Mucosa of gallbladder (tissue), 1 donor: ENCODE data around the gene ELOVL6. TPM values are rescaled to one million over a fixed set of nuclear protein-coding genes. Genes with fewer than 3 reads are reported as not detected.
"Not testable (repeated sequence)": the region's sequence is repeated elsewhere in the genome, so short reads cannot be mapped to it uniquely, and the experiment has no call there.

Experiments
- DNase-seq: peaks from one replicate; pipeline ENCODE4 v3.0.0-alpha.2; 2020; ENCODE audit warnings: low spot score
- total RNA-seq: library from RNA; stranded (reverse); gene quantifications from one replicate; pipeline ENCODE4 v1.2.1, GENCODE V29; 2021
- donor health status: DM: no; HTN: no; CAD: no.

ELOVL6 gene, protein sequence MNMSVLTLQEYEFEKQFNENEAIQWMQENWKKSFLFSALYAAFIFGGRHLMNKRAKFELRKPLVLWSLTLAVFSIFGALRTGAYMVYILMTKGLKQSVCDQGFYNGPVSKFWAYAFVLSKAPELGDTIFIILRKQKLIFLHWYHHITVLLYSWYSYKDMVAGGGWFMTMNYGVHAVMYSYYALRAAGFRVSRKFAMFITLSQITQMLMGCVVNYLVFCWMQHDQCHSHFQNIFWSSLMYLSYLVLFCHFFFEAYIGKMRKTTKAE
- 43.1 TPM for total RNA-seq

DNA sequence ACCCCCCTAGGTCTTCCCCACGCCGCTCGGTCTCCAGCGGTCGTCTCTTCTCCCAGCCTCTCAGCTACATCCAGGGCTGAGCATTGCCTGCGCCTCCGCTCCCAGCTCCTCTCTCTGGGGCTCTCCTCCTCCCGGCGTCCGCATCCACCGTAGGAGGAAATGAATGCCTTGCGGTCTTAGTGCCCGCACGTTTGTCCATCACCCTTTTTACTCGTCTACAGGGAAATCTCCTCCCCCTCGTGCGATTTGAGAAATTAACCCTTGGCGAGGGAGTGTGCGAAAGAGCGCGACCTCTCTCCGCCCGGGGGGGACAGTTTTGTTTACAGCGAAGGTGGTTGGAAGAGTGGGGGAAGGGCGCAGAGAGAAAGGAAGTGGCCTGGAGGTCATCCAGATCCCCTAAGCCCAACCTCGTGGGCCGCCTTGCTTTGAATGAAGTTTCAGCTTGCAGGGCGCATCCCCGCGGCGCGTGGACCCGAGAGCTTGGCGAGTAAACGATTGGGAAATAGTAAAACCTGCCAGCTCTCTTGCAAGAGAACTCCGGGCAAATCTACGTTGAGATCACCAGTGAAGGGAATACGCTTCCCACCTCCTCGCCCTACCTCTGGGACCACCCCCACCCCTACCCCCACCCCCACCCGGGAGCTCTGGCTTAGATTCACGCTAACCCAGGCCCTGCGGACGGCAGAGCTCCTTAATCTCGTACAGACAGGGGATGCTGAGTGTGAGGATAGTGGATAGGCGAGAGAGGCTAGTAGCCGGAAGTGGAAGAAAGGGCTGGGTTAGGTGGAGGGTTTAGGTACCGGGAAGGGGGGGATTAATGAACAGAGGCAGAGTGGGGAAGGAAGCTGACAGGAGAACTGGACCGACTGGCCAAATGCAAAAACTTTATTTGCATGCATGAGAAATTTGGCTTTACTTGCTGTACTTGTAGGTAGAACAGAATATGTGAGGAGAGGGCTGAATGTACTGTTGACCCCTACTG, at the start of gene ELOVL6:
Gene ELOVL6, minus strand, starts transcription at position 181 of the 982 bp plus-strand sequence. CDS start 280 bp downstream, outside the sequence.
- peak; percentile 58 for DNase-seq

DNA sequence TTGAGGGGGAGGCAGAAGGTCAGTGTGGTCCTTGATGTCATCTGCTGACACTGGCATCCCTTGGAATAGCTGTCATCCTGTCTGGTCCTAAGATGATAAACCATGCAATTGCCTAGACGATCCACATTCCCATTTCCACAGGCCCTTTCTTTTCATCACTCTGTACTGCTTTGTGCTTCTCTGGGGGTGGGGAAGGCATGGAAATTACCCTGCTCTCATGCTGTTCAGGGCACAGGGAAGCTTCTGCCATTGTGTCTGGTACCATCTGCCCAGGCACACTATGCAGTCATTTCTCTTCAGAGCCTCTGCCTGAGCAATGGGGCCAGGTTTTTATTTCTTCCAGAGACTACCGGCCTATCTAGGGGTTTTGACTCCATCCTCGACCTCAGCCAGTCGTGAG, 49.7 kb upstream of the ELOVL6 start:
- DNase-seq = no peak

DNA sequence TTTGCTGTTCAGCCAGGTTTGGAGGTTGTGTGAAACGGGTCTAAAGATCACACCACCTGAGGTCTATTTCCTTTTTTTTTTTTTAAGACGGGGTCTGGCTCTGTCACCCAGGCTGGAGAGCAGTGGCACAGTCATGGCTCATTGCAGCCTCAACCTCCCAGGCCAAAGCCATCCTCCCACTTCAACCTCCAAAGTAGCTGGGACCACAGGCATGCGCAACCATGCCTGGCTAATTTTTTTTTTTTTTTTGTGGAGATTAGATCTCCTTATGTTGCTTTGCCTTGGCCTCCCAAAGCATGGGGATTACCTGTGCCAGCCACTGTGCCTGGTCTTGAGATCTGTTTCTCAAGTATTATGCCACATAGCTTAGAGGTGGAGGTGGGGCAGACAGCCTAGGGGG, 49.2 kb upstream of the ELOVL6 start:
- DNase-seq = no peak

DNA sequence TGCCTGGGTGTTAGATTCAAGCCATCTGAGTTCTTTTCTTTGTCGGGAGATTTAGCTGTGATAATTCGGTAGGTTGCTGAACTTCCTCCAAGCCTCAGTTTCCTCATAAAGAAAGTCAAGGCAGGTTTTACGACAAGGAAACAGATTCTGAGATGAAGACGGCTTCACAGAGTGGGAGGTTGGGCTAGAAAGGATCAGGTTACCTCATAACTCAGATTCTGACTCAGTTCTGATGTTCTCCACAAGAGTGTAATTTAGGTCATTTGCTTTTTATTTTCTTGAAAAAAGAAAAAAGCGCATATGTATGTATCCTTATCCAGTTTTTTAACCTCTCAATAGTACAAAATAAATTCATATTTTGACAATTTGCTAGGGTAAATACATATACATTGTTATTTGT, 47.2 kb upstream of the ELOVL6 start:
- DNase-seq = no peak

DNA sequence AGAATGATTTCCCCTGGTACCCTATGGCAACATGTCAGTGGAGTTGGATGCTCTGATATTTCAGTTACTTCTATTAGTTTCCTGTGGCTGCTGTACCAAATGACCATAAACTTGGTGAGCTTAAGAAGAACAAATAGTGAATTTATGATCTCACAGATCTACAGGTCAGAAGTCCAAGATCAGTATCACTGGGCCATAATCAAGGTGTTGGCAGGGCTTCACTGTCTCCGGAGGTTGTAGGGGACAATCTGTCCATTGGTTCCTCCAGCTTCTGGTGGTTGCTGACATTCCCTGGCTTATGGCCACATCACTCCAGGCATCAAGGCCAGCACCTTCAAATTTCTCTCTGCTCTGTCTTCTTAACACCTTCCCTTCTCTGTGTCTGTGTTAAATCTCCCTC, 37.9 kb upstream of the ELOVL6 start:
- DNase-seq = no peak

DNA sequence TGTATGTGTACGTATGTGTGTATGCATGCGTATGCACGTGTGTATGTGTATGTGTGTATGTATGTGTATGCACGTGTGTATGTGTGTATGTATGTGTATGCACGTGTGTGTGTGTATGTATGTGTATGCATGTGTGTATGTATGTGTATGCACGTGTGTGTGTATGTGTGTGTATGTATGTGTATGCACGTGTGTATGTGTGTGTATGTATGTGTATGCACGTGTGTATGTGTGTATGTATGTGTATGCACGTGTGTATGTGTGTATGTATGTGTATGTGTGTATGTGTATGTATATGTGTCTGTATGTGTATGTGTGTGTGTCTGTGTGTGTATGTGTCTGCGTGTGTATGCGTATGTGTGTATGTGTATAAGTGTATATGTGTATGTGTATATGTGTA, 35.2 kb upstream of the ELOVL6 start:
- DNase-seq = not testable (repeated sequence)

DNA sequence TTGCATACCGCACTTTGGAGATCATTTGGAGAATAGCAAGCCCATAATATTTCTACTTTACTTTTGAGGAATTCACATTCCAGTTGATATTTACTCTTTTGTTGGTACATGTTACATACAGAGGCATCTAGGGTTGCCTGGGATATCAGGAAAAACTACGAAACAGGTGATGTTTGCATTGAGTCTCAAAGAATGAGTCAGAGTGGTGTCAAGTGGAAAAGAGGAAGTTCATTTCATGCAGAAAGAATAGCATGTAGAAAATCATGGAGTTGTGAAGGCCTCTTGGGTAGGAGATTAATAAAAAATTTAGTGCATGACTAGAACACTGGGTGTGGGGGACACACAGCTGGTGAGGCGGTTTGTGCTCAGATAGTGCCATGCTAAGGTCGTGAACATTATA, 33.5 kb upstream of the ELOVL6 start:
- no peak for DNase-seq

DNA sequence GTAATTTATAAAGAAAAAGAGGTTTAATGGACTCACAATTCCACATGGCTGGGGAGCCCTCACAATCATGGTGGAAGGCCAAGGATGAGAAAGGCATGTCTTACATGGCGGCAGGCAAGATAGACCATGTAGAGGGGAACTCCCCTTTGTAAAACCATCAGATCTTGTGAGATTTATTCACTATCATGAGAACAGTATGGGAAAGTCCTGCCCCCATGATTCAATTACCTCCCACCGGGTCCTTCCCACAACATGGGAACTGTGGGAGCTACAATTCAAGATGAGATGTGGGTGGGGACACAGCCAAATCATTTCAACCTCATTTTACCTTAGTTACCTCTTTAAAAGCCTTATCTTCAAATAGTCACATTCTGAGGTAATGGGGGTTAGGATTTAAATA, 30.9 kb upstream of the ELOVL6 start:
- no peak for DNase-seq

DNA sequence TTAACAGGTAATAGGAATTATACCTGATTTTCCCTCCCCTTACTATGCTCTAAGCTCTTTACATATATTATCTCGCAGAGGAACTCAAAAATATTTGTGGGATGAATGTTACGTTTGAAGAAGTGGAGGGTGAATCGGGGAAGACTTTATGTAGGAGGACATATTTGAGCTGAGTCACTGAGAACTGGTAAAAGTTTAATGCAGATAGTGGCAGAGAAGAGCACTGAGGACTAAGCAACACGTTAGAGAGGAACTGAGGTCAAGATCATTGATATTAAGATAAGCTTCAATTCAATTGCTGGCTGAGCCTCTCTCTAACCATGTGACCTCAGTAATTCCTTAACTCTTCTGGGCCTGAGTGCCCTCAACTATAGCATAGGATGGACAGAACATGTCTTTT, 26.4 kb upstream of the ELOVL6 start:
- no peak for DNase-seq

DNA sequence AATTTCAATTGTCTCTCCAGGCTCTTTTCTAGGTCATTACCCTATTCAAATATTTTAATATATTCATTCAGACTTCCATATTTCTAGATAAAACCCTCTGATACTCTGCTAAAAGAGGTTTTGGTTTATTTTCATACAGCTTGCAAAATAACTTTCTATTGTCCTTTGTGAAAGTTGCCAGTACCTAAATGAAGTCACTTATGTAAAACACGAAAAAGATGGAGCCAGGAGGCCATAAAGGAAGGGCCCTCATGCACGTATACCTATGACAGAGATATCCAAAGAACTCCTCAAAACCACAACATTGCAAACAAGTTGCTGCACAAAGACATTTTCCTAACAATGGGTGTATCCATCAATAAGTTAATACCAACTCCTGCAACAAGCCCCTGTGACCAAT, 25.7 kb upstream of the ELOVL6 start:
- DNase-seq = no peak

DNA sequence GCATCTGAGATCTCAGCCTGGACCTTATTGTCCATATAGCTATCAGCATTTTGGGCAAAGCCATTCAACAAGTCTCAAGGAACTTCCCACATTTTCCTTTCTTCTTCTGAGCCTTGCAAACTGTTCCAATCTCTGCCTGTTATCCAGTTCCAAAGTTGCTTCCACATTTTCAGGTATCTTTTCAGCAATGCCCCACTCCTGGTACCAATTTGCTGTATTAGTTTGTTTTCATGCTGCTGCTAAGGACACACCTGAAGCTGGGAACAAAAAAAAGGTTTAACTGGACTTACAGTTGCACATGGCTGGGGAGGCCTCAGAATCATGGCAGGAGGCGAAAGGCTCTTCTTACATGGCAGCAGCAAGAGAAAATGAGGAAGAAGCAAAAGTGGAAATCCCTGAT, 20.5 kb upstream of the ELOVL6 start:
- not testable (repeated sequence) for DNase-seq

DNA sequence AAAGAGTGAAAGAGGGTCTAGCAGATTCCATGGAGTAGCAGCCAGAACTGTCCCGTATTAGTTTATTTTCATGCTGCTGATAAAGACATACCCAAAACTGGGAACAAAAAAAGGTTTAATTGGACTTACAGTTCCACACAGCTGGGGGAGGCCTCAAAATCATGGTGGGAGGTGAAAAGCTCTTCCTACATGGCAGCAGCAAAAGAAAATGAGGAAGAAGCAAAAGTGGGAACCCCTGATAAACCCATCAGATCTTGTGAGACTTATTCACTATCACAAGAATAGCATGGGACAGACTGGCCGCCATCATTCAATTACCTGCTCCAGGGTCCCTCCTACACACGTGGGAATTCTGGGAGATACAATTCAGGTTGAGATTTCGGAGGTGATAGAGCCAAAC, 18.8 kb upstream of the ELOVL6 start:
- DNase-seq = not testable (repeated sequence)

DNA sequence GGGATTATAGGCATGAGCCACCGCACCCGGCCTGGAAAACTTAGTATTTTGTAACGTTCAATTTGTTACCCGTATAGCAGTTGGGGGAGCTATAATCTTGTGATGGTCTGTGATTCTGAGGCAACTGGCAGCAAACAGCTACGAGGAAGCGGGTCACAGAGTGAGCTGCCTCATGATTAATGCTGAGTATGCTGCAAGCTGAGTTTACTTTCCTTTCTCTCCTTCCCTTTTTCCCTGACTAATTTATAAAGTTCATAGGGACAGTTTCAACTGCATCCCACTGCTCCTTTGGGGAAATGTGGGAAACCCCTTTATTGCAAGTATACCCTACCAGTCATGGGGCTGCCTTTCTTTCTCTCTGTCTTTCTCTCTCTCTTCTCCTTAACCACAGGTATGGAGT, 17.7 kb upstream of the ELOVL6 start:
- DNase-seq = no peak

DNA sequence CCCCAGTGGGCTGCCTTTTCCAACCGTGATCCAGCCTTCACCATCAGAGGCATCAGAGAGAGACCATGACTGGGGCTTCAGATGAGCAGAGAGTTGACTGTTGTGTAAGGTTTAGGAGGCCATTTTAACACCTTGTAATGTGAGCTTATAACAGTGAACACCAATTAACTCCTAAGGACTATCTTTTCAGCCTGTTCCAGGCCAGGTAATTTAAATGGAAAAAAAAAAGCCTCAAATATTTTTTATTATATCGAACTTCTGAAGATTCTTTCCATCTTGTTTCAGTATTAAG, 13.3 kb upstream of the ELOVL6 start:
- DNase-seq = no peak

DNA sequence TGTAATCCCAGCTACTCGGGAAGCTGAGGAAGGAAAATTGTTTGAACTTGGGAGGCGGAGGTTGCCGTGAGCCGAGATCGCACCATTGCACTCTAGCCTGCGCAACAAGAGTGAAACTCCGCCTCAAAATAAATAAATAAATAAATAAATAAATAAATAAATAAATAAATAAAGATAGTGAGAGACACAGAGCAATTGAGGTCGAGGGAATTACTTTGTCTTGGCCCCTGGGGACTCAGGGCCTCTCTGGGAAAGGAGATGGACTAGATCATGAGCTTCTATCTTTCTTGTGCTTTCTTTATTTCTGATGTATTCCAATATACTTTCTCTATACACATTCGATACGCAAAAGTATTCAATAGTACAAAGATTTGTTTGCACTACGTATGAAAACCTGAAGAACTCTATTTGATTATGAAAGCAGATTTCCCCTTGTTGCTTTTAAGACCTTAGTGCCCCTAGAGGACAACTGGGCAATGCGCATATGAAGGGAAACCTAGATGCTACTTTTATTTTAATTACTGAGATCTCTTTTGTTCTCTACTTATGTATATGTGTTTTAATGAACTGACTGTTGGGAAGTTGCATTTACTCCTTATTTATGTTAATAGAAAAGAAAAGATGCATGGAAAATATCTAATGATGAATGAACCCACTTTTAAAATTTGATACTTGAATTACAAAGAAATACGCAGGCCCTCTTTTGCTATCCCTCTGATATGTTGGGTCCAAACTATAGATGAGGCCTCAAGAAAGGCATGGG, 12.8 kb upstream of the ELOVL6 start:
- peak; percentile 14 for DNase-seq

DNA sequence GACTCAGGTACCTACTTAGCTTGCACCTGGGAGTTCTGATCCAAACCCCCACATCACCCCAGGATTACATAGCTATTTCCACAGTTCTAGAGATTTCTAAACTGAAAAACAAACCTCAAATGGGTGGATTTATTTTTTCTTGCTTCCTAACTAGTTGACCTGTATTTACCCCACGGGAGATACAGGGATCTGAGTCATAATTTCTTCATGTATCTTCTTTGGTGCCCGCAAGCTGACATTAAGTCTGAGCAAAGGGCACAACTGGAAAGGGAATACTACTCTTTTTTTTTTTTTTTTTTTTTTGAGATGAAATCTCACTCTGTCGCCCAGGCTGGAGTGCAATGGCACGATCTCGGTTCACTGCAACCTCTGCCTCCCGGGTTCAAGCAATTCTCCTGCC, 10.0 kb upstream of the ELOVL6 start:
- DNase-seq = no peak

DNA sequence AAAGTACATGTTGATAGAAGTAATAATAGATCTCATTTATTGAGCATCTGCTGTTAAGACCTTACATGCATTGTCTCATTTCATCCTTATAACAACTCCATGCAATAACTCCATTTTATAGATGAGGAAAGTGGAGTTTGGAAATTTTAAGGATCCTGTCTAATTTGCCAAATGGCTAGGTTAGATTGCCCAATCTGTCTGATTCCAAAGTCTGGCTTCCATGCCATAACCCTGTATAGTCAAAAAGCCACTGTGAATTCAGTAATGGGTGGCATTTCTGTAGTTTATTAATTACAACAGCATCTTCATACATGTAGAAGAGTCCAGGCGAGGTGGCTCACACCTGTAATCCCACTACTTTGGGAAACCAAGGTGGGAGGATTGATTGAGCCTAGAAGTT, 8.8 kb upstream of the ELOVL6 start:
- no peak for DNase-seq

DNA sequence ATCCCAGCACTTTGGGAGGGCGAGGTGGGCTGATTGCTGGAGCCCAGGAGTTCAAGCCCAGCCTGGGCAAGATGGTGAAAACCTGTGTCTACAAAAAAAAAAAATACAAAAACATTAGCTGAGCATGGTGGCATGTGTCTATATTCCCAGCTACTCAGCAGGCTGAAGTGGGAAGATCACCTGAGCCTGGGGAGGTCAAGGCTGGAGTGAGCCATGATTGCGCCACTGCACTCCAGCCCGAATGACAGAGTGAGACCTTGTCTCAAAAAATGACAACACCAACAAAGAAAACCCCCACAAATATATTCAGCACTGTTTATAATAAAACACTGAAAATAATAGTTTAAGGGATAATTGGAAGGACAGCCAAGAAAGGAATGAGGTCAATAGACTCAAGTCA, 3.6 kb upstream of the ELOVL6 start:
- no peak for DNase-seq

DNA sequence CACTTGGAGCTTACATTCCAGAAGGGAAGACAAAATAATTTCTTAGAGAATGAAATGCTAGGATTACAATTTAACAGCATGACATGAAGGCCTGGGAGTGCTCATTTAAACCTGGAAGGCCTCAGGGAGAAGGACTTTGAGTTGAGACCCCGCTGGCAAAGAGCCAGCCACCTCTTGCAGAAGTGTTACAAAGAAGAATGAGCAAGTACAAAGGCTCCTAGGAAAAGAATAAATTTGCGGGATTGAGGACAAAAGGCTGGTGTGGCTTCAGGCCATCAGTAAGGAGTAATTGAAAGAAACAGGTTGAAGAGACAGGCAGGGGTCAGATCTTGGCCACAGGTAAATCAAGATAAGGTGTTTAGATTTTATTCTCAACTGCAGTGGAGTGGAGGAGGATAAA, 3.1 kb upstream of the ELOVL6 start:
- DNase-seq = no peak

DNA sequence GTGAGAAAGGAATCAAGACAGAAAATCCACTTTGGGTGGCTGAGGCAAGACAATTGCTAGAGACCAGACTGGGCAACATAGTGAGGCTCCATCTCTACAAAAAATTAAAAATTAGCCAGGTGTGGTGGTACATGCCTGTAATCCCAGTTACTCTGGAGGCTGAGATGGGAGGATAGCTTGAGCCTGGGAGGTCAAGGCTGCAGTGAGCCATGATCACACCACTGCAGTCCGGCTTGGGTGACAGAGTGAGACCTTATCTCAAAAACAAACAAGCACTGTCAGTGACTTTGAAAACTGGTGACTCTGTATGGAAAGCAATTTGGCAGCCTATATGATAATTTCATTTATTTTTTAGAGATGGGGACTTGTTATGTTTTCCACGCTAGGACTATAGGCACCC, 2.3 kb upstream of the ELOVL6 start:
- no peak for DNase-seq

DNA sequence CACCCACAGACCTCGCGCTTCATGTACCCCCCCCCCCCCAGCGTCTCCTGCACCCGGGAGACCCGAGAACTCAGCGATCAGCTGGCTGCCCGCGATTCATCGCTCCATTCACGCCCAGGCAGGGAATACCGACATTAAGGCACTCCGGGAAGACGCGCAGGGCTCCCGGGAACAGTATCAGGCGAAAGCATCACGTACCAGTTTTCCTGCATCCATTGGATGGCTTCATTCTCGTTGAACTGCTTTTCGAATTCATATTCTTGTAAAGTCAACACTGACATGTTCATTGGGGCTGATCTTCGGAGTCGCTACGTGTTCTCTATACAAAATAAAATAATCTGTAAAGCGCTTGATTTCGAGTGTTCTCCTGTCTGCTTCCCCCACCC, 373 bp downstream of the ELOVL6 start:
- DNase-seq = no peak

DNA sequence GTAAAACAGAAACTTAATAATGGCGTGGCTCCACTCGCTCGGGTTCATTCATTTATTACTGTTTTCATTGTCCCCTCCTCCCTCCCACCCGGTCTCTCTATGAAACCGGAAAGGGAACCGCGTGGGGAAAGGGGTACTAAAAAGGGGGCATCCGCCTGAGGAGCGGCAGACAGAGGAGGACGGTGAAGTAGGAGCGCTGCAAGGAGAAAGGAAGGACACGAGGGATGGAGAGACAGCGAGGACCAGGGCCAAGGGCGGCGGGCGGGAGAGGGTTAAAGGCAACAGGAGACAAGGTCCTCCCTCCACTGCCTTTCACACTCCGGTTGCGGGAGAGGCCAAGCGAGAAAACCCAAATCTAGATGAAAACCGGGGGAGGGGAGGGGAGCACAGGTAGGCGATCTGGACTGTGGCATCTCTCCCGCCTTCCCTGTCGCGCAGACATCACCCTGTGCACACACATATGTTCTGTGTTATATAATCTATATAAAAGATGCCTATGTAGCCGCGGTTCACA, 829 bp downstream of the ELOVL6 start:
- DNase-seq = peak; percentile 25
